H1 (cell line): ENCODE data around the gene PPP1R13B. TPM values are rescaled to one million over a fixed set of nuclear protein-coding genes. Genes with fewer than 3 reads are reported as not detected.

Experiments used
- CTCF ChIA-PET: fragments of 300-600 bp; sonication (Branson Sonifier 250); formaldehyde crosslinking; loops from one replicate; lab custom pipeline; 2021; ENCODE audit not compliant: partially characterized antibody; lab: Charles Lee
- POLR2A ChIA-PET: fragments of 300-600 bp; sonication (Branson Sonifier 250); formaldehyde crosslinking; loops from one replicate; lab custom pipeline; 2021; ENCODE audit warnings: inconsistent platforms; ENCODE audit not compliant: partially characterized antibody; lab: Charles Lee
- DNase-seq, 2 experiments: peaks; one replicate each; pipeline versions ENCODE4 v3.0.0 to v3.0.0-alpha.2; 2010 to 2022; ENCODE audit warnings: low spot score in 2 of 2, low read depth in 1 of 2, mixed read lengths in 1 of 2
- FAIRE-seq: peaks from 2 replicates; lab custom pipeline; 2011; peaks lifted over from hg19 to GRCh38; lab: Jason Lieb, UNC
- H2AFZ ChIP-seq: 2 replicates; pipeline ENCODE4 v1.8.1; 2012; ENCODE audit warnings: low read length, inconsistent platforms
- H2AK5ac ChIP-seq: 2 replicates; pipeline ENCODE4 v1.6.1; 2013; ENCODE audit warnings: low read depth, low read length
- H2BK120ac ChIP-seq: replicated peaks from 2 replicates; pipeline ENCODE3; 2013; ENCODE audit warnings: low read depth, low read length, inconsistent platforms
- H2BK12ac ChIP-seq: 2 replicates; pipeline ENCODE4 v1.6.1; 2013; ENCODE audit warnings: low read depth, low read length
- H2BK15ac ChIP-seq: 2 replicates; pipeline ENCODE4 v1.6.1; 2013; ENCODE audit warnings: low read length
- H2BK20ac ChIP-seq: 2 replicates; pipeline ENCODE4 v1.6.1; 2013; ENCODE audit warnings: low read length
- H2BK5ac ChIP-seq: 2 replicates; pipeline ENCODE4 v1.6.1; 2013; ENCODE audit warnings: low read depth, low read length
- H3K14ac ChIP-seq: 2 replicates; pipeline ENCODE4 v1.6.1; 2013; ENCODE audit warnings: inconsistent platforms; ENCODE audit not compliant: insufficient read length
- H3K18ac ChIP-seq: 2 replicates; pipeline ENCODE4 v1.6.1; 2013; ENCODE audit warnings: low read length; ENCODE audit errors: extremely low read depth
- H3K23ac ChIP-seq: 2 replicates; pipeline ENCODE4 v1.6.1; 2013; ENCODE audit warnings: inconsistent platforms; ENCODE audit not compliant: insufficient read length
- H3K23me2 ChIP-seq: 2 replicates; pipeline ENCODE4 v1.6.1; 2013; ENCODE audit warnings: low read depth, low read length
- H3K27ac ChIP-seq: 2 replicates; pipeline ENCODE4 v1.6.1; 2011; ENCODE audit warnings: low read depth, low read length, inconsistent platforms
- H3K27me3 ChIP-seq, 4 experiments: replicated peaks in 1 of 4; 1 replicate in 1 of 4; 2 replicates in 3 of 4; pipeline versions ENCODE4 v1.6.1 to v1.8.1; 2011 to 2013; ENCODE audit warnings: low read length in 3 of 4, mild to moderate bottlenecking in 3 of 4, inconsistent platforms in 2 of 4, mixed read lengths in 2 of 4, moderate library complexity in 1 of 4; ENCODE audit not compliant: control insufficient read depth in 3 of 4, insufficient read depth in 3 of 4; ENCODE audit errors: extremely low read depth in 1 of 4
- H3K36me3 ChIP-seq, 4 experiments: 2 replicates each; pipeline versions ENCODE4 v1.6.1 to v1.8.1; 2011 to 2013; ENCODE audit warnings: mild to moderate bottlenecking in 4 of 4, low read length in 3 of 4, moderate library complexity in 2 of 4, control low read depth in 1 of 4, inconsistent platforms in 1 of 4; ENCODE audit not compliant: insufficient read depth in 4 of 4, control insufficient read depth in 2 of 4
- H3K4ac ChIP-seq: replicated peaks from 2 replicates; pipeline ENCODE3; 2013; ENCODE audit warnings: low read length, low read depth, mixed read lengths, inconsistent platforms; ENCODE audit not compliant: insufficient read length
- H3K4me1 ChIP-seq, 4 experiments: replicated peaks in 1 of 4; 1 replicate in 1 of 4; 2 replicates in 3 of 4; pipeline versions ENCODE4 v1.6.1 to v1.8.1; 2011 to 2013; ENCODE audit warnings: low read length in 3 of 4, inconsistent platforms in 2 of 4, mixed read lengths in 1 of 4; ENCODE audit not compliant: insufficient read depth in 4 of 4, control insufficient read depth in 3 of 4
- H3K4me2 ChIP-seq, 2 experiments: 2 replicates each; pipeline versions ENCODE4 v1.6.1 to v1.8.1; 2011 to 2013; ENCODE audit warnings: low read depth in 2 of 2, low read length in 2 of 2, control low read depth in 1 of 2, inconsistent platforms in 1 of 2, mild to moderate bottlenecking in 1 of 2; ENCODE audit not compliant: insufficient read depth in 1 of 2
- H3K4me3 ChIP-seq, 4 experiments: fragments of 200-600, 300-600 bp in 1 of 4; sonication (generic), shearing (Covaris generic), sonication (Bioruptor Twin) in 1 of 4; 2 replicates each; pipeline versions ENCODE4 v1.5.1 to v1.8.1; 2011 to 2016; ENCODE audit warnings: low read length in 4 of 4, low read depth in 3 of 4, control low read depth in 2 of 4, inconsistent platforms in 2 of 4, mild to moderate bottlenecking in 2 of 4, mixed read lengths in 1 of 4, moderate library complexity in 1 of 4; ENCODE audit not compliant: insufficient read depth in 2 of 4; ENCODE audit errors: extremely low read depth in 1 of 4
- H3K56ac ChIP-seq: replicated peaks from 2 replicates; pipeline ENCODE3; 2013; ENCODE audit warnings: low read depth, mild to moderate bottlenecking, mixed read lengths, low read length, inconsistent platforms; ENCODE audit not compliant: insufficient read length
- H3K79me1 ChIP-seq: 2 replicates; pipeline ENCODE4 v1.6.1; 2013; ENCODE audit warnings: low read depth, low read length, control low read depth
- H3K79me2 ChIP-seq, 2 experiments: 2 replicates each; pipeline versions ENCODE4 v1.6.1 to v1.8.1; 2012 to 2013; ENCODE audit warnings: low read length in 2 of 2, mild to moderate bottlenecking in 2 of 2, inconsistent platforms in 1 of 2; ENCODE audit not compliant: insufficient read depth in 2 of 2, control insufficient read depth in 1 of 2
- H3K9ac ChIP-seq, 4 experiments: replicated peaks in 1 of 4; 1 replicate in 1 of 4; 2 replicates in 3 of 4; pipeline versions ENCODE4 v1.6.1 to v1.8.1; 2011 to 2013; ENCODE audit warnings: low read depth in 3 of 4, low read length in 3 of 4, control low read depth in 2 of 4, mild to moderate bottlenecking in 2 of 4, moderate library complexity in 2 of 4, inconsistent platforms in 1 of 4; ENCODE audit errors: extremely low read depth in 1 of 4
- H3K9me3 ChIP-seq, 2 experiments: 2 replicates each; pipeline versions ENCODE4 v1.6.1 to v1.8.1; 2012 to 2013; ENCODE audit warnings: mild to moderate bottlenecking in 2 of 2, moderate library complexity in 2 of 2, control low read depth in 1 of 2, inconsistent platforms in 1 of 2, low read depth in 1 of 2, low read length in 1 of 2, mixed read lengths in 1 of 2; ENCODE audit not compliant: insufficient read depth in 2 of 2
- H4K20me1 ChIP-seq, 2 experiments: replicated peaks in 1 of 2; 2 replicates each; pipeline versions ENCODE3 to v1.8.1; 2011 to 2013; ENCODE audit warnings: inconsistent platforms in 2 of 2, low read length in 2 of 2, mild to moderate bottlenecking in 1 of 2; ENCODE audit not compliant: insufficient read depth in 2 of 2, control insufficient read depth in 1 of 2
- H4K5ac ChIP-seq: 2 replicates; pipeline ENCODE4 v1.6.1; 2013; ENCODE audit warnings: low read length, low read depth, mixed read lengths, inconsistent platforms; ENCODE audit not compliant: insufficient read length
- H4K8ac ChIP-seq: 2 replicates; pipeline ENCODE4 v1.8.0; 2013; ENCODE audit warnings: mild to moderate bottlenecking, moderate library complexity, low read length, inconsistent platforms; ENCODE audit not compliant: insufficient read depth; ENCODE audit errors: extremely low read depth
- H4K91ac ChIP-seq: replicated peaks from 2 replicates; pipeline ENCODE3; 2013; ENCODE audit warnings: low read length, mixed read lengths, inconsistent platforms; ENCODE audit not compliant: insufficient read length
- EP300 ChIP-seq, 2 experiments: IDR thresholded peaks; 1 replicate in 1 of 2; 2 replicates in 1 of 2; pipeline ENCODE4 v1.6.1; 2011 to 2012; ENCODE audit warnings: low read depth in 2 of 2, low read length in 2 of 2, mild to moderate bottlenecking in 2 of 2, borderline replicate concordance in 1 of 2, inconsistent platforms in 1 of 2, moderate library complexity in 1 of 2
- MAFK ChIP-seq: IDR thresholded peaks from 2 replicates; pipeline ENCODE4 v1.6.1; 2012; ENCODE audit warnings: low read depth, mild to moderate bottlenecking, improper control_type of control experiment, low read length
- POU5F1 ChIP-seq: IDR thresholded peaks from 2 replicates; pipeline ENCODE4 v1.6.1; 2011; ENCODE audit warnings: low read depth, mild to moderate bottlenecking, low read length, moderate library complexity
- RFX5 ChIP-seq: IDR thresholded peaks from 2 replicates; pipeline ENCODE4 v1.6.1; 2011; ENCODE audit warnings: low read depth, low read length, improper control_type of control experiment, borderline replicate concordance
- RXRA ChIP-seq: IDR thresholded peaks from 2 replicates; pipeline ENCODE4 v1.6.1; 2011; ENCODE audit warnings: low read depth, mild to moderate bottlenecking, low read length, moderate library complexity; ENCODE audit not compliant: insufficient read depth
- SIRT6 ChIP-seq: IDR thresholded peaks from one replicate; pipeline ENCODE4 v1.7.1; 2012; ENCODE audit warnings: low read length, inconsistent platforms
- SP1 ChIP-seq: IDR thresholded peaks from 2 replicates; pipeline ENCODE4 v1.6.1; 2011; ENCODE audit warnings: low read depth, low read length
- SUZ12 ChIP-seq: fragments of 200-600 bp; sonication (generic); IDR thresholded peaks from 2 replicates; pipeline ENCODE4 v1.6.1; 2012; ENCODE audit warnings: mild to moderate bottlenecking, inconsistent platforms, low read length, moderate library complexity, mixed read lengths
- TAF7 ChIP-seq: optimal IDR thresholded peaks from 2 replicates; pipeline ENCODE3; 2011; ENCODE audit warnings: low read depth, mild to moderate bottlenecking, inconsistent platforms, low read length, moderate library complexity, borderline replicate concordance
- TBP ChIP-seq: IDR thresholded peaks from 2 replicates; pipeline ENCODE4 v1.6.1; 2011; ENCODE audit warnings: low read depth, low read length, improper control_type of control experiment
- WGBS, 2 experiments: shearing (Covaris generic) in 1 of 2; methylation state at CpG; one replicate each; pipeline versions ENCODE4 v1.1.6 to v1.1.7; 2013 to 2015; ENCODE audit warnings: low lambda C conversion rate in 2 of 2, mixed read lengths in 2 of 2, inconsistent platforms in 1 of 2, low coverage in 1 of 2, missing lambda C conversion rate in 1 of 2; ENCODE audit not compliant: insufficient replicate concordance in 2 of 2, insufficient coverage in 1 of 2, insufficient read length in 1 of 2; ENCODE audit errors: extremely low coverage in 1 of 2, missing lambda C conversion rate in 1 of 2; 5-methylcytosine and 5-hydroxymethylcytosine counted together
- polyA plus RNA-seq, 7 experiments: library from polyadenylated mRNA; depleted of rRNA in 3 of 7; stranded (reverse) in 5 of 7; unstranded in 2 of 7; fragments of >200 nt in 5 of 7; fragments of 200-250 nt in 2 of 7; gene quantifications; 1 replicate in 5 of 7; 2 replicates in 1 of 7; 4 replicates in 1 of 7; pipeline versions ENCODE4 v1.2.1 to v1.2.3, GENCODE V29; 2011 to 2013; ENCODE audit warnings: missing spikeins in 2 of 7, mixed read lengths in 2 of 7
- total RNA-seq: library from RNA; stranded (reverse); fragmentation: NEBNext Ultra II Directional; extraction: Animal tissue kit (Norgen Biotek cat#: 25700); gene quantifications from 2 replicates; pipeline ENCODE4 v1.2.1, GENCODE V29; 2021
- TF ChIP-seq, protein P1 (sequence below): IDR thresholded peaks from 2 replicates; pipeline ENCODE4 v1.6.1; 2011; ENCODE audit warnings: low read depth, mild to moderate bottlenecking, low read length; ENCODE audit not compliant: insufficient read depth

PPP1R13B gene
- total and polyA plus RNA-seq, 2 of the 8 experiments (the other 6 are each of a cell fraction or from before 2014, with no cell fraction given) = 2.6 to 8.9 TPM

DNA sequence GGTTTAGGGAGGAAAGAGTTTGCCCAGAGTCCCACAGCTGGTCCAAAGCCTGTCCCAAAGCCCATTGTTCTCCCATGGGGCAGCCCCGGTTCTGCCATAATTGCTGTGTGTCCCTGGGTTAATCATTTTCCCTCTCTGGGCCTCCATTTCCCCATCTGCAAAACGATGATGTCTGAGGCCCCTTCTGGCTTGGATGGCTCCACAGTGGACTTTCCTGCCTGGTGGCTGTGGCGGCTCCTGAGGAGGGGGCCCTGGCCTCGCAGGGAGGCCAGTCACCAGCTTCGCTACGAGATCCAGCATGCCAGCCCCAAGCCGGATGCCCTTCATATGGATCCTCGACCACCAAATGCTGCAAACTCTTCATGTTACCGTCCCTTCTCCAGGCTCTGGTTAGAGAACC lies 37.5 kb upstream of the PPP1R13B start (continued):
- no peak for TF ChIP-seq TBP

DNA sequence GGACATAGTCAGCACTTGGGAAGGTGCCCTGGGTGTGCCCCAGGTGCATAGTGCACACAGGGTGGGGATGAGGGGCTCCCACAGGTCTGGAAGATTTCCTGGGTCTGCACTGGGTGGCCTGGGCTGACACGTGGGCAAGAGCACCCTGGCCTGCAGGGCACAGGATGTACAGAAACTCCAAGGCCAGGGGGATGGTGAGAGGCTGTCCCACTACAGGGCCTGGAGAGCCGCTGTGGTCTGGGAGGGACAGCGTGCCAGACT lies 35.8 kb upstream of the PPP1R13B start:
- Histone ChIP-seq H3K14ac (no peak overlapping the region), H3K4ac (no peak overlapping the region), H3K27me3 (no peaks in the 10 kb centered on the region), H3K18ac (no peak overlapping the region), H2BK120ac (no peak overlapping the region), H2BK5ac (no peak overlapping the region), H2BK15ac (no peak overlapping the region), H2AK5ac (no peak overlapping the region), H3K9ac (no peak overlapping the region), H3K4me2 (no peak overlapping the region), H3K56ac (no peak overlapping the region), H3K79me1 (no peaks in the 10 kb centered on the region), H2AFZ (no peak overlapping the region), H3K4me3 (no peak overlapping the region), H3K9me3 (no peaks in the 10 kb centered on the region), H4K8ac (no peak overlapping the region), H3K27ac (no peak overlapping the region), H3K36me3 (no peaks in the 10 kb centered on the region), H3K4me1 (peaks cover 11 to 23% (median 16%) of the 10 kb centered on the region in 4 experiments), H4K91ac (no peak overlapping the region), H4K20me1 (peaks cover 0 to 1% of the 10 kb centered on the region in 2 experiments), H3K23me2 (no peaks in the 10 kb centered on the region), H3K23ac (no peak overlapping the region), H3K79me2 (no peaks in the 10 kb centered on the region), H2BK20ac (no peak overlapping the region), H2BK12ac (no peak overlapping the region), H4K5ac (no peak overlapping the region)
- DNase-seq (no peak), FAIRE-seq (no peak)
- ChIA-PET CTCF (interaction anchor here (0.6 to 3.3 kb wide), 4 partner anchors 18 to 74 kb away, joined by 3 to 16 read pairs (median 9); no protein-coding TSS in a partner anchor), POLR2A (interaction anchor here (1.7 kb wide), 1 partner anchor 11 kb away, joined by 3 read pairs; no protein-coding TSS in a partner anchor)
- WGBS, 2 experiments = 89% methylated on average over 3 of the region's 3 CpGs; no CpG with 5 or more reads in 1 of the 2 experiments
- no peak for TF ChIP-seq RXRA
- no peak for TF ChIP-seq POU5F1
- TF ChIP-seq SUZ12 = no peak
- no peak for TF ChIP-seq SP1
- no peak for TF ChIP-seq MAFK
- TF ChIP-seq, protein P1, sequence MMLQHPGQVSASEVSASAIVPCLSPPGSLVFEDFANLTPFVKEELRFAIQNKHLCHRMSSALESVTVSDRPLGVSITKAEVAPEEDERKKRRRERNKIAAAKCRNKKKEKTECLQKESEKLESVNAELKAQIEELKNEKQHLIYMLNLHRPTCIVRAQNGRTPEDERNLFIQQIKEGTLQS = no peak
- TF ChIP-seq EP300 (IDR thresholded peaks at IDR 0.05; ENCODE audit: borderline replicate concordance in 1 of 2, low read depth in 2 of 2, low read length in 2 of 2) = no peak
- TF ChIP-seq RFX5 = no peak
- TF ChIP-seq TBP = no peak
- TF ChIP-seq SIRT6 = no peak
- no peak for TF ChIP-seq TAF7
